GM23248 (cell line): ENCODE results near the gene PITPNB.

Experiments used
- EZH2 ChIP-seq: fragments of 200-600 bp; sonication (generic); IDR thresholded peaks from 2 replicates; pipeline ENCODE4 v1.6.1; 2018; ENCODE audit warnings: antibody characterized with exemption, mild to moderate bottlenecking; ENCODE audit not compliant: insufficient read depth, poor library complexity, severe bottlenecking
- EZH2phosphoT487 ChIP-seq: fragments of 200-600 bp; sonication (generic); IDR thresholded peaks from 2 replicates; pipeline ENCODE4 v1.6.1; 2018; ENCODE audit warnings: antibody characterized with exemption, moderate library complexity, mild to moderate bottlenecking, low read depth; ENCODE audit not compliant: insufficient read depth

GRCh38 chr22:27918341-27919221, 475 bp downstream of the PITPNB start:
- no peak for TF ChIP-seq EZH2
- TF ChIP-seq EZH2phosphoT487, result no peak
